Uterus (tissue), 4 donors: ENCODE measurements around the gene ADARB1. TPM values are rescaled to one million over a fixed set of nuclear protein-coding genes. Genes with fewer than 3 reads are reported as not detected.

Experiments used
- DNase-seq, 2 donors: peaks; one replicate each; pipeline ENCODE4 v3.0.0-alpha.2; 2019 to 2020
- H3K27ac ChIP-seq, 2 donors: fragments of 200-600 bp; sonication (generic); 1 replicate in 1 of 2; 2 replicates in 1 of 2; pipeline ENCODE4 v1.5.1; 2016 to 2018
- H3K27me3 ChIP-seq, 2 donors: fragments of 200-600 bp; sonication (generic); one replicate each; pipeline ENCODE4 v1.5.1; 2018 to 2019; ENCODE audit warnings: control low read depth in 1 of 2
- H3K36me3 ChIP-seq, 2 donors: fragments of 200-600 bp; sonication (generic); one replicate each; pipeline ENCODE4 v1.5.1; 2019; ENCODE audit warnings: control low read depth in 1 of 2
- H3K4me1 ChIP-seq, 2 donors: fragments of 200-600 bp; sonication (generic); one replicate each; pipeline ENCODE4 v1.5.1; 2018 to 2019; ENCODE audit warnings: control low read depth in 1 of 2
- H3K4me3 ChIP-seq, 2 donors: fragments of 200-600 bp; sonication (generic); 1 replicate in 1 of 2; 2 replicates in 1 of 2; pipeline ENCODE4 v1.5.1; 2018 to 2019; ENCODE audit warnings: mild to moderate bottlenecking in 1 of 2
- H3K9me3 ChIP-seq, 2 donors: fragments of 200-600 bp; sonication (generic); one replicate each; pipeline ENCODE4 v1.5.1; 2019; ENCODE audit warnings: control low read depth in 1 of 2
- CTCF ChIP-seq, 4 experiments: fragments of 200-600 bp in 2 of 4; fragments of 450-650 bp in 2 of 4; sonication (generic) in 2 of 4; IDR thresholded peaks; one replicate each; pipeline ENCODE4 v1.5.1; 2016 to 2019; ENCODE audit warnings: antibody characterized with exemption in 4 of 4, mild to moderate bottlenecking in 2 of 4, moderate library complexity in 1 of 4
- POLR2A ChIP-seq, 2 donors: fragments of 450-650 bp; IDR thresholded peaks; one replicate each; pipeline ENCODE4 v1.6.1; 2016; ENCODE audit warnings: antibody characterized with exemption in 2 of 2, mild to moderate bottlenecking in 1 of 2, moderate library complexity in 1 of 2
- intact Hi-C: fragments of 100-400 bp; cut with DNase I; formaldehyde crosslinking; loops from one replicate; pipeline ENCODE4 v1.15.1; 2023; ENCODE audit warnings: low total_unique reads
- total RNA-seq, 4 donors: library from RNA; depleted of rRNA in 3 of 4; stranded (reverse); fragments of >200 nt in 3 of 4; gene quantifications; one replicate each; pipeline versions ENCODE4 v1.1.0 to v1.2.4, GENCODE V29; 2014 to 2023
- donor health status: DM: yes; HTN: yes; CAD: no.

Gene ADARB1
- total RNA-seq, 4 donors from 2014 or later = 21.8 to 69.6 (median 43.3) TPM

- H3K9me3 ChIP-seq = no peaks in the 10 kb centered on the region
- peaks cover 0 to 2% of the 10 kb centered on the region in 2 donors for H3K27me3 ChIP-seq
- H3K36me3 ChIP-seq = no peaks in the 10 kb centered on the region
- no peak for DNase-seq
- H3K4me1 ChIP-seq = no peaks in the 10 kb centered on the region
- H3K4me3 ChIP-seq = no peak overlapping the region
- intact Hi-C loops = no loop called here
- TF ChIP-seq CTCF (IDR thresholded peaks at IDR 0.05) (no peak), POLR2A (IDR thresholded peaks at IDR 0.05) (no peak)
- H3K27ac ChIP-seq = no peak overlapping the region
Measured at GRCh38 chr21:45257673-45258341, 183.4 kb downstream of the ADARB1 start.

- H3K4me3 ChIP-seq = no peak overlapping the region
- no peaks in the 10 kb centered on the region for H3K9me3 ChIP-seq
- H3K4me1 ChIP-seq = no peaks in the 10 kb centered on the region
- no peak overlapping the region for H3K27ac ChIP-seq
- DNase-seq = no peak
- no peaks in the 10 kb centered on the region for H3K36me3 ChIP-seq
- intact Hi-C loops = no loop called here
- peaks cover 0 to 2% of the 10 kb centered on the region in 2 donors for H3K27me3 ChIP-seq
- no peak for TF ChIP-seq POLR2A (IDR thresholded peaks at IDR 0.05)
- no peak for TF ChIP-seq CTCF (IDR thresholded peaks at IDR 0.05)
Measured at GRCh38 chr21:45258466-45258865, 184.1 kb downstream of the ADARB1 start.

- Histone ChIP-seq H3K27me3 (peaks cover 0 to 2% of the 10 kb centered on the region in 2 donors), H3K36me3 (no peaks in the 10 kb centered on the region), H3K4me1 (no peaks in the 10 kb centered on the region), H3K4me3 (no peak overlapping the region), H3K9me3 (no peaks in the 10 kb centered on the region), H3K27ac (no peak overlapping the region)
- intact Hi-C loops = no loop called here
- no peak for DNase-seq
- TF ChIP-seq POLR2A (IDR thresholded peaks at IDR 0.05) = no peak
- no peak for TF ChIP-seq CTCF (IDR thresholded peaks at IDR 0.05)
Measured at GRCh38 chr21:45259206-45259840, 184.9 kb downstream of the ADARB1 start.

- H3K4me1 ChIP-seq = no peaks in the 10 kb centered on the region
- no peak overlapping the region for H3K27ac ChIP-seq
- H3K9me3 ChIP-seq = no peaks in the 10 kb centered on the region
- peaks cover 0 to under 1% of the 10 kb centered on the region in 2 donors for H3K27me3 ChIP-seq
- H3K36me3 ChIP-seq = no peaks in the 10 kb centered on the region
- no peak for DNase-seq
- TF ChIP-seq POLR2A (IDR thresholded peaks at IDR 0.05) = no peak
- TF ChIP-seq CTCF (IDR thresholded peaks at IDR 0.05) = no peak
- intact Hi-C loops = no loop called here
- H3K4me3 ChIP-seq = no peak overlapping the region
Measured at GRCh38 chr21:45260191-45260825, 185.9 kb downstream of the ADARB1 start.

- TF ChIP-seq CTCF (IDR thresholded peaks at IDR 0.05) (no peak), POLR2A (IDR thresholded peaks at IDR 0.05) (no peak)
- intact Hi-C loops = no loop called here
- Histone ChIP-seq H3K4me1 (no peaks in the 10 kb centered on the region), H3K9me3 (no peaks in the 10 kb centered on the region), H3K27me3 (no peaks in the 10 kb centered on the region), H3K36me3 (no peaks in the 10 kb centered on the region), H3K4me3 (no peak overlapping the region), H3K27ac (no peak overlapping the region)
- DNase-seq = no peak
Measured at GRCh38 chr21:45261093-45261492, 186.7 kb downstream of the ADARB1 start.
